NCI-H2107 treated with DMSO at 0.1 percent for 48 hours (cell line): ENCODE measurements around the gene CHRNA4.

Source experiments
- DNase-seq: peaks from one replicate; lab custom pipeline; 2025; ENCODE audit not compliant: unreplicated experiment; lab: John Stamatoyannopoulos, UW

Gene CHRNA4

DNA sequence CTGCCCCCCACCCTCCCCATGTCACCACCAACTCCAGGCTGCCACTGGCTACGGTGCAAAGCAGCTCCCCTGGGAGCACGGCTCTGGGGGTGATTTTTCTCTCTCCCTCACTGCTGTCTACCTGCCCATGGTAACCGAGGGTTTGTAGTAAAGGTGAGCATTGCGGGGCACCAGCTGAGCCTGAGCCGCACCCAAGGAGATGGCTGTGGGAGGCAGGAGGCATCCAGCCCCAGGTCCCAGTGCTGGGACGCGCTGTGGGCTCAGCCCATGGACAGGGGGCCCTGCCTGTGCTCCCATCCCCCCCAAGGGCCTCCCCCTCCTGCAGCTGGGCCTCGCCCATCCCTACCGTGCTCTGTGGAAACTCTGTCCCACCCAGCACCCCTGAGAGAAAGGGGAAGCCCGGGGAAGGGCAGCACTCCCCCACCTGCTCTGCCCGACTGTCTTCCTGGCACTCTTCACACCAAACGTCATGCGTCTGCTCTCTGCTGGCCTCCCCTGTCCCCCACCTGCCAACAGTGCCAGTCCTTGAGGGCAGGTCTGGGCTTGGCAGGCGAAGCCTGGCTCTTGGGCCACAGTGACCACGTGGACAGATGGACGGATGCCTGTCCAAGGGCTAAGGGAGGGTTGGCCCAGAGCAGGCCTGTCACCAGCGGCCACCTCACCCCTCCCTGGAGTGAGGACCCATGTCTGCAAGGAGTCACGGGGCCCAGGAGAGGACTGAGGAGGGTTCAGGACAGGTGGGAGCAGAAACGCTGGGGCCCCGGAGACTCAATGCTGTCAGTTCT, 3.8 kb upstream of the CHRNA4 start:
- no peak for DNase-seq

DNA sequence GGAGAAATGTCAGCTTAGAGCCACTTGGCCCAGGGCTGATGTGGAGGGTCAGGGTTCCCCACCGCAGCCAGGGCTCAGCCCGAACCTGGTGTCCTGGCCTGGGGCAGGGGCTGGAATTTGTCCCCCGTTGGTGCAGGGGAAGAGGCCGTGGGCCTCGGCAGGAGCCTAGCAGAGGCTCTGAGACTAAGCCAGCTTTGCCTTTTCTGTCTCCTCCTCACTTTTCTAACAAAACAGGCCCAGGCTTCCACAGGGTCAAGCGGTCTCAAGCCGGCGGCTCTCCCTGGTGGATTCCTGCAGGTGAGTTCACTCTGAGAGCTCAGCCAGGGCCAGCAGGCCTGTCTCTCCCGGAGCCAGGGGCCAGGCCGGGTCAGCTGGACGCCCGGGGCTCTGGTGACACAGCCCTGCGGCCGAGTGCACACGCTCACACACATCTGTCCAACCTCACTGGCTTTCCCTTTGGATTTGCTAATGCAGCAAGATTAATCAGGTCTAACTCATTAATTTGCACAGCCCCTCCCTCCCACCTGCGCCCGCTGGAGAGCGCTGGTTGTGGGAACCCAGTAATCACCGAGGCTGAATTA, 2.9 kb upstream of the CHRNA4 start:
- no peak for DNase-seq

- DNase-seq = no peak
Measured at GRCh38 chr20:63363013-63363957, 2.1 kb upstream of the CHRNA4 start.

DNA sequence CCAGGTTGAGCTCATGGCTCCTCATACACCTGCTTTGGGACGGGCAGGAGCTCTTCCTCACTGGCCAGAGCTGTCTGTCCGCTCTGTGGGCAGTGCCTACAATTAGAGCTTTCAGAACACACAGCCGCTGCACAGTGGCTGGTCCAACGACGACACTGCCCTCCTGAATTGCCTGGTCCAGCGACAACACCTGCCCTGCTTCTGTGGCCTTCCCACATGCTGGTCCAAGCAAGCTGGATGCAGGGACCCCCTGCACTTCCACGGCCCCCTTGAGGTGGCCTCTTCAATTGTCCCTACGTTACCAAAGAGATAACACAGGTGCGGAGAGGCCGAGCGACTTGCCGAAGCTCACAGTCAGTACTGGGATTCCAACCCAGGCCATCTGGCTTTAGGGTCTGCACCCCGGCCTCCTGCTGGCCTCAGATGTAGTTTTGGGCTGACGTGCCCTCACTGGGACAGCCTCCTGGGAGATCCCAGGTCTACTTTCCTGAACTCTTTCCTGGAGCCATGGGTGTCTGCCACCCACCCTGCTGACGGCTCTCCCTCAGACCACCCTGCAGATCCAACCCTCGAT, 1.4 kb upstream of the CHRNA4 start:
- DNase-seq = no peak

DNA sequence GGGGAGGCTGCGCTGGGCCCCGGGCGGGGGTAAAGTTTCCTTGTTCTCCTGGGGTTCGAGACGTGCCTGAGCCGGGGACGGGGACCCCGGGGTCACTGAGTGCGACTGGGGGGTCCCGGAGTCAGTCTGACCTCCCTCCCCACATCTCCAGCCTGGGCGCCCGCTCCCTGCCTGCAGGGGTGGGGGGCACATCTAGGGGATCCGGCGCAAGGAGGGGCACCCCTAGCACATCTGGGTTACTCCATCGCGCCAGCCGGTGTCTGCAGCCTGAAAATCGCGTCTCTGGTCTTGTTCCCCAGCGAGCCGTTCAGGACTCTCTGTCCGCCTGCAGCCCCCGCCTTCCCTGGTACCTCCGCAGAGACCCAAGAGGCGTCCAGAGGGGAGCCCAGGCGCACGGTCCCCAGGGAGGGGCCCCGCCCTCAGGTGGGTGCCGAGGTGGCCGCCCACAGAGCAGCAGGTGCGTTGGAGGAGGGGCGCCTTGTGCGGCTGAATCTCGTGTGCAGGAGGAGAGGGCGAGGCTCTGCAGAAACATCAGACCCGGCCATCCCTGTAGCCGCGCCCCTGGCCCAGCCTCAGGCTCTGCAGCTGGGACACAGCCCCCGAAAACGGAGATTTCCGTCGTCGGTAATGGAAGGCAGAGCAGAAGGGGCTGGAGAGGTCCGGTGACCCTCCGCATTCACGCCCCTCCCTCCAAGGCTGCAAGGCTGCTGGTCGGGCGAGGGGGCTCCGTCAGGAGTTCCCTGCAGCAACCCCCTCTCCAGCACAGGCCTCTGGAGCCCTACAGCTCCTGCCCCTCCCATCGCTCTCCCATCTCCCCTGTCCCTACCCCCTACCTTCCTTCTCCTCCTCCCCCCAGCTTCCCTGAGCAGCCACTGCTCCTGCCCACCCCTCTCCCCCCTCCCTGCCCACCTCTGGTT, 628 bp upstream of the CHRNA4 start:
- DNase-seq = peak; percentile 47

DNA sequence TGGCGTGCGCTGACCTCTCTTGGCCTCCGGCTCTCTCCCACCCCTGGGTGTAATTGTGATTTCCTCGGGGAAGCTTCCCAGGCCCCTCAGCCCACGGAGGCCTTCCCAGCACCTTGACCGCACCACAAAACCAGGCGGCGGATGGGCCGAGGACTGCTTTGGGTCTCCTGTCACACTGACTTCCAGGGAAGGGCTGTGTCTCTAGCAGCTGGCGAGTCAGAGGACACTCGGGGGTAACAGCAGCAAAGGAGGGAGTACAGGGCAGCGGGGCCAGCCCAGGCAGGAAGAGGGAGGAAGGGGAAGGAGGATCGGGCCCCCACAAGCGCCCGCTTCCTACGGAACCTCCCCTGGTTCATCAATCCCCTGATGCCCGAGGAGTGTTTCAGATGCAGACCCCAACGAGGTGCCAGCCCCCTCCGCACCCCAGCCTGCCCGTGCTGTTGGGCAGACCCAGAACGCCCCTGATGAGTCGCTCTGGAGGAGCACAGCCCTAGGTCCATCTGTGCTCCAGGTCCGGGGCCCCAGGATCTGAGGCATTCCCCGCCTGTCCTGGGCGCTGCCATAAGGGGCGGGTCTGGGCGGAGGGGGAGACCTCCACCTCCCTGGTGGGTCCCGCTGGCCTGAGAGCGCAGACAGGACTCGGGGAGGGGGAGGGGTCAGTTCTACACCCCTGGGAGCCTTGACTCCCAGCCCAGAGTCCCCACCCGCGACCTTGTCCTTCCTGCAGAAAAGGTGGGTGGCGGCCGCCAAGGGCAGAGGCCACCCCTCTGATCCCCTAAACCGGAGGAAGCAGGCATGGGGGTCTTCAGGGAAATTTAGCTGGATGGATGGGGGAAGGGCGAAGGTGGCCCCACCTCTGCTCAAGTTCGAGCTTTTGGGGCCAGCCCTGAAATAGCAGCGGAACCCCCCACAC, 956 bp downstream of the CHRNA4 start:
- DNase-seq = no peak

DNA sequence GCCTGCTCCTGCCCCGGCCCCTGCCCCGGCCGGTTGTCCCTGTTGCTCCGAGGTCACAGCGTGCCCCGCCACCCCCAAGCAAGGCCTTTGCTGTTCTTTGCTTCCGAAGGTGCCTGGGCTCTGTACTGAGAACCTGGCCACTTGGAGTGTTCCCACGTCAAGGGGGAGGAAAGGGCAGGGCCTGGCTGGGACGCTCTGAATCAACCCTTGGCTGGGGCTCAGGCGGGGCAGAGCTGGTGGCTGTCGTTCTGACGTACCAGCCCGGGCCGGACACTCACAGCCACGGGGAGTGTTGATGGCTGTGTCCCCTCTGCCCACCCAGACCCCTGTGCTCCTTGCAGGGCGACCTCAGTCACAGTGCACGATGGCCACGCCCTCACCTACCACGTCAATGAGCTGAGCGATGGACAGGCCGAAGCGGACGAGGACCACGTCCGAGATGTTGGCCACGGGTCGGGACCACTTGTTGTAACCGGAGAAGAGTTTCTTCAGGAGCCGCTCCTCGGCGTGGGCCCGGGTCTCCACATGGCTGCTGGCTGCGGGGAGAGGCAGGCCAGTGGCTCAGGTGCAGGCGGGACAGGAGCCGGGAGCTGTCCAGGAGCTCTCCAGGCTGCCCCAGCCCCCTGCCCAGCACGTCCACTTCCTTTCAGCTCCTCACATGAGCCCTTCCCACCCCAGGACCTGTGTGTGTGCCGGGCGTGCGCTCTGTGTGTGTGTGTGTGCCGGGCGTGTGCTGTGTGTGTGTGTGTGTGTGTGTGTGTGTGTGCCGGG, 1.8 kb downstream of the CHRNA4 start:
- no peak for DNase-seq

- peak; percentile 86 for DNase-seq
Measured at GRCh38 chr20:63357921-63358905, 2.9 kb downstream of the CHRNA4 start.

DNA sequence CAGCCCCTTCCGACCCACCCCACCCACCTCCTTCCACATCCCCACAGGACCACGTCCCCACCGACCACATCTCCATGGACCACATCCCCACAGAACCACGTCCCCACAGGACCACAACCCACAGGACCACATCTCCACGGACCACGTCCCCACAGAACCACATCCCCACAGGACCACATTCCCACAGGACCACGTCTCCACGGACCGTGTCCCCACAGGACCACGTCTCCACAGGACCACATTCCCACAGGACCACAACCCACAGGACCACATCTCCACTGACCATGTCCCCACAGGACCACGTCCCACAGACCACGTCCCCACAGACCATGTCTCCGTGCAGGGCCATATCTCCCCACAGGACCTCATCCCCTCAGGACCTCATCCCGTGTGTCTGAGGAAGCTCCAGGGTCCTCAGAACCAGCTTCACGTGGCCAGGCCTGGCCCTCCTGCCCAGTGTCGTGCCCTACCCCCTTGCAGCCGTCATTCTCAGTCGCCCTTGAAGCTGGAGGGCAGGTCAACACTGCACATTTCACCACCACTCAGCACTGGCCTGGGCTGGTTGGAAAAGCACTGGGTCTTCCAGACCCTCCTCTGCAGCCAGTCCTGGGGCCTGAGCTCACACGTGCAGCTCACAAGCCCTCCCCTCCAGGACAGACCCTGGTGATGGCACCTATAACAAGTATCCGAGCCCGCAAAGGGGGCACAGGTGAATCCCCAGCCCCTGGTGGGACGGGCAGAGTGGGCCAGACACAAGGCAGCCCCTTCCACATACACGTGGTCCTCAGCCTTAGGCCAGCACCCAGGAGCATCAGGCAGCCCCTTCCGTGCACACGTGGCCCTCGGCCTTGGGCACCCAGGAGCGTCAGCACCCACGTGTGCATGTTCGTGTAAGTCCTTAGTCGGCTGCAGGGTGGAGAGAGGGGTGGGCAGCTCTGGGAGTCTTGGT, 3.9 kb downstream of the CHRNA4 start:
- DNase-seq = no peak

DNA sequence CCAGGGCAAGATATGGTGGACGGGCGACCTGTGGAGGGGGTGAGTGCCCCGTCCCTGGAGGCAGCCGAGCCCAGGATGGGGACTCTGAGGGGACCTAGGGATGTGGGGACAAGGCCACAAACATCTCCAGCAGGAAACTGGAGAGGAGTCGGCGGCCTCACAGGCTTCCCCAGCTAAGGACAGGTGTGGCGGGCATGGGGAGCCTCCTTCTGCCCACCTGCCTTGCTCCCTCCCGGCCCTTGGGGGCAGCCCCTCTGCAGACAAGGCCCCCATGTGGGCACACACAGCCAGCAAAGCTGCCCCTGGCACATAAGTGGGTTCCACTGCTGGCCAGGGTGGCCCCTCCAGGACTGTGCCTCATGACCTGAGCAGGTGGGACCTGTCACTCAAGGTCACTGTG, 4.6 kb downstream of the CHRNA4 start:
- no peak for DNase-seq

- DNase-seq = no peak
Measured at GRCh38 chr20:63355781-63356295, 5.3 kb downstream of the CHRNA4 start.

DNA sequence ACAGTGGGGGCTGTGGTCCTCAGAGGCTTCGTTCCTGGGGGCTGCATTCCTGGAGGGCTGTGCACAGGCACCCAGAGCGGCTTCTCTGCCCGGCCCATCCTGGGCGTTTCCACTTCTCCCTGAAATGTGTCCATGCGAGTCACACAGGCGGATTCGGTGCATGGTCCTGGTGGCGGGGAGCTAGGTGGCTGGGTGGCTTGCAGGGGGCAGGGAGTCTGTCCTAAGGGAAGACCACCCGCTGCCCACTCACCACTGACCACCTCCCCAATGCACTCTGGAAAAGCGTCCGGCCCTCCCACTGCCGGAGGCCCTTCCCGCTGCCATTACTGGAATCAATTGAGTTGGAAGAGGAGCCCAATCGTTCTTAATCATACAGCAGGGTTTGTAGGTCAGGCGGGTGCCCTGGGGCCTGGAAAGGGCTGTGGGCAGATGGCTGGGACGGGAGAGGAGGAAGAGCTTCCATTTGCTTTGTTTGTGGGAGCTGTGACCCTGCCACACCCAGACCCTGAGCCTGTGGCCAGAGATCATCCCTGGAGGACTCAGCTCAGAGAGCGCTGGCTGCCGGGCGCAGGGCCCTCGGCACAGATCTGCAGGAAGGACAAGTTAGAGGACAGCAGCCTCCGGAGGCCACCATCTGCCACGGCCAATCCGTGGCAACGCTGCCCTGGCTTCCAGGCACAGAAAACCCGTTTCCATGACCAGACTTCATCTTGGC, 6.4 kb downstream of the CHRNA4 start:
- DNase-seq = no peak

DNA sequence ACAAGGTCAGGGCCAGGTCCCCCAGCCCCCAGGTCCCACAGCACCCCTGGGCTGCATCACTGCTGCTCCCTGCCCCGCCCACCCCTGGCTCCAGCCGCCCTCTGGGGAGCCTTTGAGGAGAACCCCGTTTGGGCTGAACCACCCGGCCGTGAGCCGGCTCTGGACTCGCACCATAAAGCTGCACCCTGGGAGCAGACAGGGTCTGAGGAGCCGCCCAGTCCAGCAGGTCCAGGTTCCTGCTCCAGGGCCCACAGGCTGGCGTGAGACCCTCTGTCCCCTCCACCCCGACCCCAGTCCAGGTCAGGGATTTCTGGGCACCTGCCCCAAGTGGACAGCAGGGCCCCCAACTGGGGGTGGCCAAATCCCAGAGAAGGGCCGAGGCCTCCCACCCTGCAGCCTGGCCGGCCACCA, 8.3 kb downstream of the CHRNA4 start:
- no peak for DNase-seq

DNA sequence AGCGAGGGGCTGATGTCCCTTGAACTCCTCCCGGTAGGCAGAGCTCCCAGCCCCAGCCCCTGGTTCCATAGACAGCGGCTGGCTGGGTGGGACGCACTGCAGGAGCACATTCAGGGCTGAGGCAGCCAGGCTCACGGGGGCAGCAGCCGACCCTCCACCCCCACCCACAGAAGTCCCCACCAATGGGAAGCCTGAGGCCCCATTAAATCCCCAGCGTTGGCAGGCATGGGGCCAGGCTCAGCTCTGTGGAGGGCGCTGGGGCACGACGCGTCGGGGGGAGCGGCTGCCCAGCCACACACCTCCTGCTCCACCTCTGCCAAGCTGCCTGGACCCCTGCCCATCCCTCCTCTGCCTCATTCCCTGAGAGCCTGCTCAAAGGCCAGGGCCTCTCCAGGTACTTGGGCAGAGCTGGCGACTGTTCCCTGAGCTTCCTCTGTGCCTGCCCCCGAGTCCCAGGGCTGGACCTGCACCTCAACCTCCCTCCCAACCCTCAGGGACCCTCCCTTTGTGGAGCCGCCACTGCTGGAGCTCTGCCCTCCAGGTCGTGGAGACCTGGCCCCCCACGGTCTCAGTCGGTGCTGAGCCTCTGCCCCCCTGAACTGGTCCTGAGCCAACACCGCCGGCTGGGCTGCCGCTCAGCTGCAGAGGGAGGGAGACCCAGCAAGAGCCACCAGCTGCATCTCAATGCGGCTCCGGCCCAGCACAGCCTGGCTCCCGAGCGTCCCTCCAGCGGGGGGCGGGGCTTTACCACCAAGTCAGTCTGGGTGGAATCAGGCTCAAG, 9.1 kb downstream of the CHRNA4 start:
- peak; percentile 33 for DNase-seq

DNA sequence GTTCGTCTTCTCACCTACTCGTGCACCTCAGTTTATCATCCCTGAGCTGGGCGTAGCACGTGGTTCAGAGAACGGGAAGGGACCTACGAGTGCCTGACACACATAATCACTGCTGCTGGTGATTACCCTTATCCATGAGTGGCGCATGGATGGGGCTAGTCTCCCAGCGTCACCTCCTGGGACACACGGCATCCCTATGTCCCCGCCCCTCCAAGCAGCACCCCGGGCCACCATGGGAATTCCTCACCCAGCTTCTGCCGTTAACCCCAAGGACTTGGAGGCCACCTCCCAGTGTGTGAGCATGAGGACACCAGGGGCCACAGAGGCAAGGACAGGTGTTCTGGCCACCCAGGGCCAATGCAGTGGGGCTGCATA, 9.8 kb downstream of the CHRNA4 start:
- no peak for DNase-seq
